ENCODE data around the gene C2.

The C2 gene

DNA sequence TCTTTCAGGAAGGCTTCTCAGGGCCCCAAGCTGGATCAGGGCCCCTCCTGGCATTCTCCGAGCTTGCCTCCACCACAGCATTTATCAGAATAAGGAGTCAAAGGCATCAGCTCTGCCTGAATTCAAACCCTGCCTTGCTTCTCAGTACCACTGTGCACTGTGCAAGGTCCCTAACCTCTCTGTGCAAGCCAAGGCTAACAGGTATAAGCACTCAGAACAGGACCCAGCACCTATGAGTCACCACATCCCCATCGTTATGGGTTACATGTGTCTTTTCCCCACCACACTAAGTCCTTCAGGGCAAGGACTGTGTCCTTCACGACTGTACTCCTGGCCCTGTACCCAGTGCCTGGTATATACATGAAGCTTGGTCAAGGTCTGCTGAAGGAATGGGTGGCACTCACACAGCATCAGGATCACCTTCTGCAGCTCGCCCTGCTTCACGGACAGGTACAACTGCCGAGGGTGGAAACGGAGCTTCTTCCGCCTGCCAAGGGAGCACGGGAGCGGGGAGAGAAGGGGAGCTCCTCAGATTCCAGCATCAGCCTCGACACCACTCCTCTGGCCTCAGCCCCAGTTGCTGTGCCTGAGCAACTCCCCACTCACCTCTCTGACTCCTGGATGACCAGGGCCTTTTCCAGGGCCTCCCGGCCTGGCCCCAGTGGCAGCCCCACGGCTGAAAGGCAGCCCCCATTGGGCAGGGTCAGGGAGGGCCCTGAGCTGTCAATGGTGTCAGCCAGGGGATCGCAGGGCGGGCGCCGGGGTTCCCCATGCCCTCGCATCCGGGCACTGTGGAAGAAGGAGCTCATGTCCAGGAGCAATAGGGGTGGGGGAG lies 40.1 kb upstream of the C2 start:
- TF ChIP-seq, protein P1, sequence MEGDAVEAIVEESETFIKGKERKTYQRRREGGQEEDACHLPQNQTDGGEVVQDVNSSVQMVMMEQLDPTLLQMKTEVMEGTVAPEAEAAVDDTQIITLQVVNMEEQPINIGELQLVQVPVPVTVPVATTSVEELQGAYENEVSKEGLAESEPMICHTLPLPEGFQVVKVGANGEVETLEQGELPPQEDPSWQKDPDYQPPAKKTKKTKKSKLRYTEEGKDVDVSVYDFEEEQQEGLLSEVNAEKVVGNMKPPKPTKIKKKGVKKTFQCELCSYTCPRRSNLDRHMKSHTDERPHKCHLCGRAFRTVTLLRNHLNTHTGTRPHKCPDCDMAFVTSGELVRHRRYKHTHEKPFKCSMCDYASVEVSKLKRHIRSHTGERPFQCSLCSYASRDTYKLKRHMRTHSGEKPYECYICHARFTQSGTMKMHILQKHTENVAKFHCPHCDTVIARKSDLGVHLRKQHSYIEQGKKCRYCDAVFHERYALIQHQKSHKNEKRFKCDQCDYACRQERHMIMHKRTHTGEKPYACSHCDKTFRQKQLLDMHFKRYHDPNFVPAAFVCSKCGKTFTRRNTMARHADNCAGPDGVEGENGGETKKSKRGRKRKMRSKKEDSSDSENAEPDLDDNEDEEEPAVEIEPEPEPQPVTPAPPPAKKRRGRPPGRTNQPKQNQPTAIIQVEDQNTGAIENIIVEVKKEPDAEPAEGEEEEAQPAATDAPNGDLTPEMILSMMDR (IDR thresholded peaks at IDR 0.05; ENCODE audit: unreplicated experiment in 3 of 3), result no peak
- H3K4me1 Mint-ChIP-seq, result no peaks in the 10 kb centered on the region
- H3K4me3 Mint-ChIP-seq, result no peak overlapping the region

DNA sequence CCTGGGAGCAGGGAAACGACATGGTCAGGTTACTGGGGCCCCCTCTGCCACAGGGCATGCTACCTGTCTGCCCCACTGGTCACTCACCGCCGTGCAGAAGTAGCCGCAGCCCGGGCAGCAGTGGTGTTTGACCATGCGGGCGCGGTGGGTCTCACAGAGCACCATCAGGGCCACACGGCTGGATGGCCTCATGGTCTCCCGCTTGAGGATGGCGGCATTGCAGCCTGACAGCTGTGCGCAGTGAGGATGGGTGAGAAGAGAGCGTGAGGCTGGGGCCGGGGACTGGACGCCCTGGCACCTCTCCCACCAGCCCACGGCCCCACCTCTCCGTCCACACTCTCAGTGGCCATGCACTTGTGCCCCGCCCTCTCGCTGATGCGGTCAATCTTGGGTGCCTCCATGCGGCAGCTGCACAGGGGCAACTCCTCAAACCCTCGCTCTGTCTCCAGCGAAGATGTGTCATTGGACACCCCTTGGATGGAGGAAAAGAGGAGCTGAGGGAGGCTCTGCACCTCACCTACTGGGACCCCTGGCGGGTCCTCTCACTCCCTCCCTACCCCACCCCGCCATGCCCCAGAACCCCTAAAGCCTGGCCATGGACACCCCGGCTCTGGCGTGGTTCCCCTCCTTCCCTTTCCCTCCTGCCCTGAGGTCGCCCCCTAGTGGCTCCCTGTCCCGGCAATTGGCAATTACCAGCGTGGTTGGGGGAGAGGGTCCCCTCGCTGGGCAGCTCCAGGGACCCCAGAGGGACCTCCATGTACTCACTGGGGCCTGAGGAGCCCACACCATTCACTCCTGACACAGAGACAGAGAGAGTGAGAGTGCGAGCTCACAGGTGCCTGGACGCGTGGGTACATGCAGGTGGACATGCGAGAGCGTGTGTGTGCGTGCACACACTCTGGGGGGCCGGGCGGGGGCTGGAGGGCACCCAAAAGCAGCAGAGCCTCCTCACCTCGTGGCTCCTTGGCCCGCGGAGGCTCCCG lies 39.0 kb upstream of the C2 start:
- TF ChIP-seq, protein P1 (IDR thresholded peaks at IDR 0.05; ENCODE audit: unreplicated experiment in 3 of 3), result peak; percentile 58 to 68 (median 63)
- no peaks in the 10 kb centered on the region for H3K4me1 Mint-ChIP-seq
- H3K36me3 Mint-ChIP-seq (ENCODE audit: low read depth), result peaks cover 68% of the 10 kb centered on the region
- no peak overlapping the region for H3K27ac Mint-ChIP-seq
- no peaks in the 10 kb centered on the region for H3K27me3 Mint-ChIP-seq (ENCODE audit: low read depth)
- H3K9me3 Mint-ChIP-seq, result no peaks in the 10 kb centered on the region
- no peak overlapping the region for H3K4me3 Mint-ChIP-seq

More for the DNA sequence above, 40.1 kb upstream of the C2 start:
- Mint-ChIP-seq H3K36me3 (ENCODE audit: low read depth) (peaks cover 67% of the 10 kb centered on the region), H3K27me3 (ENCODE audit: low read depth) (no peaks in the 10 kb centered on the region), H3K27ac (no peak overlapping the region), H3K9me3 (no peaks in the 10 kb centered on the region)

DNA sequence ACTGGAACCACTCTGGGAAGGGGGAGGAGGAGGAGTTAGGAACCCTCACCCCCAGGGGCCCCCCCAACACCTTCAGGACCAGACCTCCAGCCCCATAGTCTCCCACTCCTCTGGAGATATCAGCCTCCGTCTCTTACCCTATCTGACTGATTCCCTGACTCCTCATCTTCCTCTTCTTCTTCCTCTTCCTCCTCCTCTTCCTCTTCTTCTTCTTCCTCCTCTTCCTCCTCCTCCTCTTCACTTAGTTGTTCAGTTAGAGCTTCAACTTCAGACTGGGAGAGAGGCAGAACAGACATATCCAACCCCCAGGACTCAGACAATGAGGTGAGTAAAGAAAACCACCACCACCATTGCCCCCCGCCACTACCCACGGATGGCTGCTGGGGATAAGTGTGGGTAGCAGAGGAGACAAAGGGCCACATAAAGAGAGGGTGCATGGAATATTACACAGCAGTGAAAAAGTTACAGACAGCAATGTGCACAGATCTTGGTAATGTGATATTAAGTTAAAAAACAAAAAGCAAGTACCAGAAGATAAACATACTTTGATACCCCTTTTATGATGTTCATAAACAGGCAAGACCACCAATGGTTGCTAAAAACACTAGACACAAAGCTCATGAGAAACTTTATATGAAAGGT lies 38.1 kb upstream of the C2 start:
- TF ChIP-seq, protein P1 (IDR thresholded peaks at IDR 0.05; ENCODE audit: unreplicated experiment in 3 of 3), result no peak
- Mint-ChIP-seq H3K4me1 (no peaks in the 10 kb centered on the region), H3K9me3 (no peaks in the 10 kb centered on the region), H3K27me3 (ENCODE audit: low read depth) (no peaks in the 10 kb centered on the region), H3K27ac (no peak overlapping the region), H3K36me3 (ENCODE audit: low read depth) (peaks cover 71% of the 10 kb centered on the region), H3K4me3 (no peak overlapping the region)

DNA sequence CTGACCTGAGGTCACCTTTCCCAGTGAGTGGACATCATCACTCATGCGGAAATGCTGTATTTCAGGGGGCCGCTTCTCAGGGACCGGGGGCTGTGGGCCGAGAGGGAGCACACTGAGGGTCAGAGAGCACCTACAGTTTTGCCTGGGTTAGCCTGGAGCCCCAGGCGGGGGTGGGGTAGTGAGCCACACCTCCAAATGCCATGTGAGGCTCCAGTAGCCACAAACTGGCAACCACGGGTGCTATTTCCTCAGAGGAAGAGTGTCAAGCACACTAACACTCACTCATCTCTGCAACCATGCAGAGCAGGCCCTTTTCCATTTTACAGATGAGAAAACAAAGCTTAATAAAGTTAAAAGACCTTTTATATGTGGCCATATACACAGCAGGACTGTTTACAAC lies 34.7 kb upstream of the C2 start:
- Mint-ChIP-seq H3K9me3 (no peaks in the 10 kb centered on the region), H3K27ac (no peak overlapping the region), H3K4me3 (no peak overlapping the region), H3K36me3 (ENCODE audit: low read depth) (peaks cover 52% of the 10 kb centered on the region), H3K27me3 (ENCODE audit: low read depth) (no peaks in the 10 kb centered on the region), H3K4me1 (no peaks in the 10 kb centered on the region)
- TF ChIP-seq, protein P1 (IDR thresholded peaks at IDR 0.05; ENCODE audit: unreplicated experiment in 3 of 3), result no peak

DNA sequence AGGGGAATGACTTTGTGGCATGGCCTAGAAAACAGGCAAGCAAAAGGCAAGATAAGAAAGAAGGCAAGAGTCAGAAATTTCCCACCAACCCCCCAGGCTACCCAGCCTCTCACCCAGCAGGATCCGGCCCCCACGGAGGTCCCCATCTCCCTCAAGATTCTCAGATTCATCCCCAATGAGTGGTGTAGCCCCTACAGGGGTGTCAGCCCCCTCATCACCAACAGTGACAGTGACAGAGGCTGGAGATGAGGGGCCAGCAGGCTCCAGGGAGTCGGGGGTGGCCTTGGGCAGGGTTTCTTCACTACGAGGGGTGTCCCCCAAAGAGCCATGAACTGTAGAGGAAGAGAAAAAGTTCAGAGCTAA lies 31.0 kb upstream of the C2 start:
- TF ChIP-seq, protein P1 (IDR thresholded peaks at IDR 0.05; ENCODE audit: unreplicated experiment in 3 of 3), result no peak
- peaks cover 21% of the 10 kb centered on the region for H3K4me1 Mint-ChIP-seq
- H3K9me3 Mint-ChIP-seq, result no peaks in the 10 kb centered on the region
- H3K4me3 Mint-ChIP-seq, result peak overlapping the region; percentile 90 to 91 (median 91)
- no peaks in the 10 kb centered on the region for H3K27me3 Mint-ChIP-seq (ENCODE audit: low read depth)
- H3K27ac Mint-ChIP-seq, result peak overlapping the region; percentile 8 to 86 (median 72)
- H3K36me3 Mint-ChIP-seq (ENCODE audit: low read depth), result peaks cover 31% of the 10 kb centered on the region
